GF-D8 (cell line): ENCODE results near the gene MMEL1.

Source experiments
- DNase-seq: peaks from one replicate; lab custom pipeline; 2025; lab: John Stamatoyannopoulos, UW

The MMEL1 gene

DNA sequence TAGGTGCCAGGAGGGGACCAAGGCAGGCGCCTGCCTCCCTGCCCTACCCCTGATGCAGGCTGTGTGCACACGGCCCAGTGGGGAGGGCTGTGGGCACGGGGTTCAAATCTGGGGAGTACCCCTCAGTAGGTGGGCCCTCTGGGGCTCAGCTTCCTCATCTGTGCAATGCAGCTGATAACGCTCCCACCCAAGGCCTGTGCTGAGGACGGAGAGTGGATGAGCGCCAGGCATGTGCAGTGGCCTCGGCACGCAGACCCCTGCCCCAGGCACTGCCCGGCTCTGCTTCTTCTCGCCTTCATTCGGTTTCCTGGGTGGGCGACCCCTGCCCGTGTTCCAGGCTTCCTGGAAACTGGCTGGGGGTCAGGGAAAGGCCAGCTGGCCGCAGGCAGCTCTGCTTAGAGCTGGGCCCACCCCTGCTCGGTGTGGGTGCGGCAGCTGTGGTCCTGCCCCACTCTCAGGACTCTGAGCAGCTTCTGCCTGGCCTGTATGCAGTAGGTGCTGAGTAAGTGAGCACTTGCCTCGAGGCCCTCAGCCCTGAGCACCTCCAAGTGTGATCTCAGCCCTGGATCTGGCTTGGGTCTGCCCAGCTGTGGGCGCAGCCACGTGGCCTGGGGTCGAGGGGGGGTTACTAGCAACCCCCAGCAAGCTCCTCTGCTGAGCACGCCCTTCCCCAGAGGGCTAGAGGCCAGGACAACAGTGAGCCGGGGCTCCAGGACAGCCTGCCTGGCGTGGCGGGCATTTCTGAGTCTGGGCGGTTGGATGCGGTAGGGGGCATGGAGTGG lies 88.5 kb downstream of the MMEL1 start:
- DNase-seq = no peak

DNA sequence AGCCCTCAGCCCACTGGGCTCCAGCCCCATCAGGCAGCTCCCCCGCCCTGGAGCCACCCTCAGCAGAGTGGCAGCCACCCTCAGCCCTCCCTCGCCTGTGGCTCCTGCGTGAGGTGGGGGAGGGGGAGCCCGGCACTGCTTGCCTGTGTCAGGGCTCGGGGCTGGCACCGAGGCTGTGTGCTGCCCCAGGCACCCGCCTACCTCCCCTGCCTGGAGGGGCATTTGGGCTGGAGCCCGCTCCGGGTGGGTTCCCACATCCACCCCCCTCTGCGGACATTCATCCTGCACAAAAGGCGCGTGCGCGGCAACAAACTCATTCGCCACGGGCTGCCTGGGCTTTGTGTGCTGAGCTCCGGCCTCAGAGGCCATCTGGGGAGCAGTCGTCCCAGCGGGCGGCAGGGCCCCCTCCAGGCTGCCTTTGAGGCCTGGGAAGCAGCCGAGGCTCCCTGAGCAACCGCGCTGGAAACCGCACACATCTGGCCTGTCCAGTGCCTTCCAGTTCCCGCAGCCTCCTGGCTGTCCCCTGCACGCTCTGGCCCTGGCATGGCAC lies 89.2 kb downstream of the MMEL1 start:
- peak; percentile 28 for DNase-seq

DNA sequence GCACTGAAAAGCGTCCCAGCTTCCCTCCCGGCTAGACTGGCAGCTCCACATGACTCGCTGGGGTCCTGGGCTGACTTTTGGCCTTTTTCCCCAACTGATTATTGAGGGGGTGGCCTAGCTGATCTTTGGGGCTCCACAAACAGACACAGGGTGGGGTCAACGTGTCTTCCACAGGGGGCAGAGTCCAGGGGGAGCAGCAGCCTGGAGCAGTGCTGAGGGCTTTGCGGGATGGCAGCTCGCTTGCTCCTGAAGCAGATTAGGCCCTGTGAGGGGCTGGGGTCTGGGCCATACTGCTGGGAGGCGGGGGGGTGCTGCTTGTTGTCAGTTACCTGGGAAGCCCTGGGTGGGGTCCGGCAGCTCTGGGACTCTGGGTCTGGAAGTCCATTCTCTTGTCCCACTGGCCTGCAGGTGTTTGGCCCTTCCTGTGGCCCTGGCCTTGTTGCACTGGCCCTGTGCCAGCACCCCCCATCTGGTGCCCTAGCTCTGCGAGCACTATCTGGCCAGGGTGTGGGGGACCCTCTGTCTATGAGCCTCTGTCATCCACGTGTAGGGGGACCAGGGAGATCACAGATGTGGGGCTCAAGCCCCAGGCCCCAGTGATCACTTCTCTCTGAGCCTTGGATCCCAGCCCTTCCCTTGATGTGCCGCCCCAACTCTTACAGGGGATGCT lies 90.4 kb downstream of the MMEL1 start:
- no peak for DNase-seq

- no peak for DNase-seq
Measured at GRCh38 chr1:2541619-2542245, 91.1 kb downstream of the MMEL1 start.

GRCh38 chr1:2540816-2541492 lies 91.9 kb downstream of the MMEL1 start:
- no peak for DNase-seq
